Measurements from ENCODE around the gene CCDC187. TPM values are rescaled to one million over a fixed set of nuclear protein-coding genes. Genes with fewer than 3 reads are reported as not detected.

The CCDC187 gene
- total RNA-seq, 2 experiments from 2014 or later: not detected

DNA sequence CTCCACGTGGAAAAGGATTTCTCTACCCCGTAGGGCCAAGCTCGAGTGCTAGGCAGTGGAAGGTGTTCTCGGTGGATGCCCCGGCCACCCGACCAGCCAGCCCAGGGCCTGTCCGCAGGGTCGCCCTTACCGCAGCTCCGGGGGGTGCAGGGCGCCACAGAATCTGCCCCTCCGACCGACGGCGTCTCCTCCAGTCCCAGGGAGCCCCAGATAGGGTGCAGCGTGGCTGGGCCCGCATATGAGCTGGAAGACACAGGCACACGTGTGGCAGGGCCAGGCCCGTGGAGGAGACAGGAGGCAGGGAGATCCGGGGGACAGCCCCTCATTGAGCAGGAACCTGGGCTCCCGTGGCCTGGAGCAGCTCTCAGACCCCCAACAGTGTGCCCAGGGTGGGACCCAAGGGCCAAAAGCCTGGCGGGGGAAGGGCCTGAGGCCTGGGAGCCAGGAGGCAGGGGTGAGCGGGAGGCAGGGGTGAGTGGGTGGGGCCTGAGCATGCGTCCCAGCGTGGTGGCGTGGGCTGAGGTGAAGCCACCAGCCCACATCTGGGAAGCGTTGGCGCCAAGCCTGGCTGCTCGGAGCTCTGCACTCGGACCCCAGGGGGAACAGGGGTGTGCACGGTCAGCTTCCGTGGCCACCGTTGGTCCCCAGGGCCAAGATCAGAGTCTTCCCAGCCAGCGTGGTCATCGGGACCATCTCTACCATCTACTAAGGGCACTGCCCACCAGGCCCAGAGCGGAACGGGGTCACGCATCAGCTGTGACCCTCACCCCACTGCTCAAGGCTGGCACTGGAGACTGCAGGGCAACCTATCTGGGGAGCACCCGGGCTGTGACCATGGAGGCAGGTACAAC, 22.2 kb downstream of the CCDC187 start:
- Mint-ChIP-seq H3K27ac (no peak overlapping the region), H3K27me3 (peaks cover 1% of the 10 kb centered on the region), H3K4me3 (no peak overlapping the region), H3K36me3 (ENCODE audit: low read depth) (no peaks in the 10 kb centered on the region), H3K4me1 (peaks cover 6% of the 10 kb centered on the region), H3K9me3 (no peaks in the 10 kb centered on the region)
- POLR2A ChIA-PET: no interaction called here
- CTCF ChIA-PET: interaction anchor here (1.6 kb wide), 1 partner anchor 14 kb away, joined by 5 read pairs; no protein-coding TSS in a partner anchor
- no peak for DNase-seq

- Mint-ChIP-seq H3K4me1 (peaks cover 6% of the 10 kb centered on the region), H3K27me3 (peaks cover 1% of the 10 kb centered on the region), H3K27ac (no peak overlapping the region), H3K9me3 (no peaks in the 10 kb centered on the region), H3K36me3 (ENCODE audit: low read depth) (no peaks in the 10 kb centered on the region), H3K4me3 (no peak overlapping the region)
- CTCF ChIA-PET: no interaction called here
- POLR2A ChIA-PET: no interaction called here
- DNase-seq: no peak
These were observed 23.2 kb downstream of the CCDC187 start for GRCh38 chr9:136280535-136281315.

DNA sequence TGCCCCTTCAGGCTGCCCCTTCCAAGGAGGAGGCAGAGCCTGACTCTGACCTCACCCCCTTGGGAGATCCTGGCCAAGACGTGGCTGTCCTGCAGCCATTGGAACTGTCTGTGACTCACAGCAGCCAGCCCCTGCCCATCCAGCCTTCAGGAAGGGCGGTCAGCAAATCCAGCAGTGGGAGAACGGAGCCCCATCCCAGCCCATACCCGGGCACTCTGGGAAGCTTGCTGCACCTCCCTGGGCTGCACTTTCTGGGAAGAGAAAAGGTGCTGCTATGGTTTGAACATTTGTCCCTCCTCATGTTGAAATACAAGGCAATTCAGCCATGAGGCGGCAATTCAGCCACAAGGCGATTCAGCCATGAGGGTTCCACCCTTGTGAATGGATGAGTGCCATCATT, 24.4 kb downstream of the CCDC187 start:
- no peaks in the 10 kb centered on the region for H3K9me3 Mint-ChIP-seq
- ChIA-PET POLR2A (no interaction called here), CTCF (interaction anchor here (1.0 to 2.3 kb wide), 2 partner anchors 12 to 93 kb away, joined by 3 to 7 read pairs; no protein-coding TSS in a partner anchor)
- H3K4me1 Mint-ChIP-seq: peaks cover 6% of the 10 kb centered on the region
- no peak overlapping the region for H3K4me3 Mint-ChIP-seq
- DNase-seq: no peak
- no peak overlapping the region for H3K27ac Mint-ChIP-seq
- peaks cover 1% of the 10 kb centered on the region for H3K27me3 Mint-ChIP-seq
- no peaks in the 10 kb centered on the region for H3K36me3 Mint-ChIP-seq (ENCODE audit: low read depth)

- H3K4me1 Mint-ChIP-seq: peaks cover 6% of the 10 kb centered on the region
- DNase-seq: no peak
- H3K9me3 Mint-ChIP-seq: no peaks in the 10 kb centered on the region
- no peaks in the 10 kb centered on the region for H3K36me3 Mint-ChIP-seq (ENCODE audit: low read depth)
- peaks cover 1% of the 10 kb centered on the region for H3K27me3 Mint-ChIP-seq
- no peak overlapping the region for H3K4me3 Mint-ChIP-seq
- CTCF ChIA-PET: interaction anchor here (1.0 to 2.3 kb wide), 2 partner anchors 12 to 92 kb away, joined by 3 to 7 read pairs; no protein-coding TSS in a partner anchor
- H3K27ac Mint-ChIP-seq: no peak overlapping the region
- POLR2A ChIA-PET: no interaction called here
These were observed 25.0 kb downstream of the CCDC187 start for GRCh38 chr9:136278894-136279293.

DNA sequence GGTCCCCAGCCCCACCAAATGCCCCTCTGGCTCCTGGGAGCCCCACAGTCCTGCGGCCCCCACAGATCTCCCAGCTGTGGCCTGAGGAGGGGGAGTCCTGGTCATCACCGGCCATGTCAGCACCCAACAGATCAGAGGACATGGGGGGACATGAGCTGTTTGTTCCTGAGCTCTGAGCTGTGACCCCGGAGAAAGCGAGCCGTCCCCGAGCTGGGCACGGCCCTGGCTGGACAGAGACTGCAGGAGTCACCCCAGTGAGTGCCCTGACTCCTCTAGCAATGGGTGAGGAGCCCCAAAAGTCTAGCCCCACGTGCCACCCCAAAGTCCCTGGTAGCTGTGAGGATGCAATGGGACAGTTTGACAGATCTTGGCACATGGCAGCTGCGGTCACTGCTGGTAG, 25.7 kb downstream of the CCDC187 start:
- H3K36me3 Mint-ChIP-seq (ENCODE audit: low read depth): no peaks in the 10 kb centered on the region
- no peak overlapping the region for H3K4me3 Mint-ChIP-seq
- H3K27me3 Mint-ChIP-seq: no peaks in the 10 kb centered on the region
- H3K9me3 Mint-ChIP-seq: no peaks in the 10 kb centered on the region
- CTCF ChIA-PET: interaction anchor here (2.3 kb wide), 1 partner anchor 11 kb away, joined by 7 read pairs; no protein-coding TSS in a partner anchor
- POLR2A ChIA-PET: interaction anchor here (1.4 kb wide), 1 partner anchor 11 kb away, joined by 5 read pairs; no protein-coding TSS in a partner anchor
- no peak overlapping the region for H3K27ac Mint-ChIP-seq
- peaks cover 3% of the 10 kb centered on the region for H3K4me1 Mint-ChIP-seq
- DNase-seq: no peak

- Mint-ChIP-seq H3K36me3 (ENCODE audit: low read depth) (no peaks in the 10 kb centered on the region), H3K4me1 (peaks cover 3% of the 10 kb centered on the region), H3K27me3 (no peaks in the 10 kb centered on the region), H3K4me3 (no peak overlapping the region), H3K27ac (no peak overlapping the region), H3K9me3 (no peaks in the 10 kb centered on the region)
- ChIA-PET POLR2A (interaction anchor here (1.4 kb wide), 1 partner anchor 10 kb away, joined by 5 read pairs; no protein-coding TSS in a partner anchor), CTCF (interaction anchor here (2.3 kb wide), 1 partner anchor 11 kb away, joined by 7 read pairs; no protein-coding TSS in a partner anchor)
- DNase-seq: no peak
These were observed 26.1 kb downstream of the CCDC187 start for GRCh38 chr9:136277746-136278145.

GRCh38 chr9:136276716-136277115, 27.2 kb downstream of the CCDC187 start:
- Mint-ChIP-seq H3K27ac (no peak overlapping the region), H3K27me3 (no peaks in the 10 kb centered on the region), H3K4me1 (no peaks in the 10 kb centered on the region), H3K36me3 (ENCODE audit: low read depth) (no peaks in the 10 kb centered on the region), H3K4me3 (no peak overlapping the region), H3K9me3 (no peaks in the 10 kb centered on the region)
- no peak for DNase-seq
- POLR2A ChIA-PET: no interaction called here
- CTCF ChIA-PET: no interaction called here

DNA sequence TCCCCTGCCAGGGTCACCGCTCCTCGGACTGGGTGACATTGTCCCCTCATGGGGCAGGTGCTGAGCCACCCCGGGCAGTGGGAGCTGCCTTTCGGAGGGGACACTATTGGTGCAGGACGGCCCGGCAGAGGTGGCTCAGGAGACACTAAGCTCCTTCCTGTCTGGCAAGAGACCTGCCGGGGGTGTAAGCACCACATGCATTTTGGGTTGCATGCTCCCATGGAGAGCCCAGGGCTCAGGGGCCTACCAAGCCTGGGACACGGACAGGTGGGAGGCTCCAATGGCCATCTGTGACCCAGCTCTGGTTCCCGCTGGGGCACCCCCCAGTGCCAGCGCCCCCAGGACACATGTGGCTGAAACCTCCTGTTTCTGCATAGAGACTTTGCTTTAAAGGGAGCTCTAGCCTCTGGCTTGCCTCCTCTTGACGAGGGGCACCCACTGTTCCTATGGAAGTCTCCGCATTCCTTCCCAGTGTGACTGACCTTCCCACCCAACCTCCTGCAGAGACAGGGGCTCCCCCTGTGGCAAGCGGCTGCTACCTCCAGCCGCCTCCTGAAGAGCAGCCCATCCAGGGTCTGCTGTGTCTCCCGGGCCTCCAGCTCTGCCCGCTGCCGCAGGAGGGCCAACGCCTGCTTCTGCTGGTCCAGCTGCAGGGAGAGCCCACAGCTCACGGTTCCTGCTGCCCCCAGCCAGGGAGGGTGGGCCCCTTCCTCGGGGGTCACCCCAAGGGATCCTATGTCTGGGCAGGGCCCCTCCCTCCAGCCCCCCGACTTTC, 28.1 kb downstream of the CCDC187 start:
- CTCF ChIA-PET: no interaction called here
- POLR2A ChIA-PET: no interaction called here
- no peak overlapping the region for H3K4me3 Mint-ChIP-seq

DNA sequence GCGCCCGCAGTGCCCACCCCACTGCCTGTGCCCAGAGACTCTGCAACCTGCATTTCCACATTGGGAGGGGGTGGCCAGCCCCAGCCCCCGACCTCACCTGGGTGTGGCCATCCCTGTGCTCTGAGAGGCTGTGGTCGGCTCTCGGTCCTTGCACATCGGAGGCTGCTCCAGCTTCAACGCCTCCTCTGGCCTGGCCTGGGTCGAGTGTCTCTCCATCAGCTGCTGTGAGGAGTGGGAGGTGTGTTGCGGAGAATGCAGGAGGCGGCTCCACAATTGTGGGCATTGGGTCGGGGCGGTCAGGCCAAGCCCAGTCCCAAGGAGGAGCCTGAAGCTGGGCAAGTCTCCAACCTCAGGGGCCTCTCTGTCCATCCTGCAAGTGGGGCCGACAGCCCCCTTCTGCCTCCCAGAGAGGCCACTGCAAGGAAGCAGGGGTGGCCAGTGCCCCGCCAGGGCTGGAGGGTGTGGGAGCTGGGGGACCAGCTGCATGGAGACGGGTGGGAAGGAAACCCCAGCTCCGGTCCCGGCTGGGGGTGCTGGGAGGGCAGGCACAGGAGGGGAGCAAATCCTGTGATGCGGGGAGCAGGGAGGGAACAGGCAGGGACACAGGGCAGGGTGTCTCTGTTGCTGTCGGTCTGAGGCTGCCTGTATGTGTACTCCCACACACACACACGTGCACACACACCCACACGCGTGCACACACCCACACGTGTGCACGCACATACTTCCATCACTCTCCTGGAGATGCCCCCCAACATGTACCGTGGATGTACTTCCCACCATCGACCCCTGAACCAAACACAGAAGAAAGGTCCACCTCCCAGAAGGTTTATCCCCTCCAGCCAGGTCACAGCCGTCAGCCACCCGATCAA, 28.9 kb downstream of the CCDC187 start:
- DNase-seq: no peak
- ChIA-PET CTCF (no interaction called here), POLR2A (no interaction called here)
- Mint-ChIP-seq H3K27ac (no peak overlapping the region), H3K36me3 (ENCODE audit: low read depth) (no peaks in the 10 kb centered on the region), H3K9me3 (no peaks in the 10 kb centered on the region), H3K4me1 (no peaks in the 10 kb centered on the region), H3K27me3 (peaks cover 1% of the 10 kb centered on the region), H3K4me3 (no peak overlapping the region)

More for the DNA sequence above, 28.1 kb downstream of the CCDC187 start:
- no peaks in the 10 kb centered on the region for H3K36me3 Mint-ChIP-seq (ENCODE audit: low read depth)
- no peak for DNase-seq
- H3K4me1 Mint-ChIP-seq: no peaks in the 10 kb centered on the region
- no peak overlapping the region for H3K27ac Mint-ChIP-seq
- no peaks in the 10 kb centered on the region for H3K9me3 Mint-ChIP-seq
- peaks cover 1% of the 10 kb centered on the region for H3K27me3 Mint-ChIP-seq

DNA sequence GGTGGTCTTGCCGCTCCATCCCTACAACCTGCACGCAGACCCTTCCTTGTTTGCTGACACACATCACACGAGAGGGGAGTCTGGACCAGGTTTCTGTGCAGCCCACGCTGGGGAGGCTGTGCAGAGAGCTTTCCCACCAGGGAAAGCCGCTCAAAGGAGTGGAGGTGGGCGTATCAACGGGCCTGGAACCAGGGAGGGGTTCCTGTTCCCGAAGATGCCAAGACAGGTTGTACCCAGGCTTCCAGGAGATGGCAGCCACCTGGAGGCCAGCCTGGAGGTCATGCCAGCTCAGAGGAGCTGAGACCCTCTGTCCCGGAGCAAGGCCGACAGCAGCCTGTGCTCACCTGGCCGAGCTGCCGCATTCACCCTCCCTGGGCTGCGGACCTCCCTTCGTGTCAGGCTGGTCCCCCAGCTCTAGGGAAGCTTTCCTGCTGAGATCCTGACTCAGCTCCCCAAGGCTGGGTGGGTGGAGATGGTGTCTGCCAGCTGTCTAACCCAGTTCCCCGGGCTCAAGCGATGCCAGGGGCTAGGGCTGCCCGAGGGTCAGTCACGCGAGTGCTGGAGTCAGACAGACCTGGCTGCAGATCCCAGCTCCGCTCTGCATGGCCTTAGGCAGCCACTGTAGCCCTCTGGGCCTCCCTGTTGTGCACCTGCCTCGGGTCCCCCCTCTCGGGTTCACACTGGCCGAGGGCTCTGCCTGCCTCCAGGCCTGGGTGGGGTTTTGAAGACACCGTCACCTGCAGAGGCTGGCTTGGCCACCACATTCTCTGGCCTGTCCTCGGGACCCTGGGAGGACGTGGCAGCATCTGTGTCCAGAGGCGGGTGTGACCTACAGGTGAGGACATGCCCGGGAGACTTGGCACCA, 29.7 kb downstream of the CCDC187 start:
- Mint-ChIP-seq H3K27me3 (peaks cover 4% of the 10 kb centered on the region), H3K4me1 (no peaks in the 10 kb centered on the region), H3K36me3 (ENCODE audit: low read depth) (no peaks in the 10 kb centered on the region), H3K4me3 (no peak overlapping the region), H3K9me3 (no peaks in the 10 kb centered on the region), H3K27ac (no peak overlapping the region)
- POLR2A ChIA-PET: no interaction called here
- CTCF ChIA-PET: no interaction called here
- no peak for DNase-seq

DNA sequence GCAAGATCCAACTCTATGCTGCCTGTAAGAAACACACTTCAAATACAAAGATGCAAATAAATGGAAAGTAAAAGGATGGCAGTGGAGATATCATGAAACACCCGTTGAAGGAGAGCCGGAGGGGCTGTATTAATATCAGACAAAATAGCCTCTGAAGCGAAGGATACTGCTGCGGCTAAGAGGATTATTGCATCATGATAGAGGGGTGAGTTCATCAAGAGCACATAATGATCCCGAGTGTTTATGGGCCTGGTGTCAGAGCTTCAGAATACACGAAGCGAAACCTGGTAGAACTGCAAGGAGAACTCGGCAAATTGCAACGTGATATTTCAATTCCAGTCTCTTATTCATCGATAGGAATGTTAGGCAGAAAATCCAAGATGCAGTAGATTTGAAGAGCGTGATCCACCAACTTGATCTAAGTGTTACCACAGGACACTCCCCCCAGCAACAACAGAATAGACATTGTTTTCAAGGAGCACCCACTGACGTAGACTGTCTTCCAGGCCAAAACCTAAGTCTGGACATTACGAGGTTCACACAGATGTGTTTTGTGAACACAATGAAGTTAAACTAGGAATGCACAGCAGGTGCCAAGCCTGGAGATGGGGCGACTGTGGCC, 30.5 kb downstream of the CCDC187 start:
- H3K27me3 Mint-ChIP-seq: peaks cover 11% of the 10 kb centered on the region
- no peak overlapping the region for H3K27ac Mint-ChIP-seq
- no peak overlapping the region for H3K4me3 Mint-ChIP-seq
- CTCF ChIA-PET: no interaction called here
- H3K4me1 Mint-ChIP-seq: no peaks in the 10 kb centered on the region
- no peaks in the 10 kb centered on the region for H3K36me3 Mint-ChIP-seq (ENCODE audit: low read depth)
- no peak for DNase-seq
- POLR2A ChIA-PET: no interaction called here
- no peaks in the 10 kb centered on the region for H3K9me3 Mint-ChIP-seq
